Parathyroid adenoma (tissue), 2 donors: ENCODE data around the gene SETD2.
"Not testable (repeated sequence)": the region's sequence is repeated elsewhere in the genome, so short reads cannot be mapped to it uniquely, and the experiment has no call there.

ENCODE experiments used
- H2AFZ ChIP-seq: fragments of 300-600 bp; sonication (generic); one replicate; pipeline ENCODE4 v1.7.0; 2017; ENCODE audit warnings: antibody characterized with exemption, mild to moderate bottlenecking
- H3K27ac ChIP-seq: fragments of 300-600 bp; sonication (generic); one replicate; pipeline ENCODE4 v1.7.0; 2017
- H3K27me3 ChIP-seq: fragments of 300-600 bp; sonication (generic); one replicate; pipeline ENCODE4 v1.7.0; 2017; ENCODE audit warnings: low read length; ENCODE audit not compliant: control insufficient read depth, insufficient read depth
- H3K36me3 ChIP-seq: fragments of 300-600 bp; sonication (generic); one replicate; pipeline ENCODE4 v1.7.0; 2017; ENCODE audit warnings: low read length; ENCODE audit not compliant: control insufficient read depth, insufficient read depth
- H3K4me1 ChIP-seq: fragments of 300-600 bp; sonication (generic); one replicate; pipeline ENCODE4 v1.7.0; 2017; ENCODE audit warnings: control low read depth
- H3K4me2 ChIP-seq: fragments of 300-600 bp; sonication (generic); one replicate; pipeline ENCODE4 v1.7.0; 2017; ENCODE audit warnings: low read length
- H3K4me3 ChIP-seq: fragments of 300-600 bp; sonication (generic); one replicate; pipeline ENCODE4 v1.7.0; 2017; ENCODE audit warnings: low read depth, low read length
- H3K79me2 ChIP-seq: fragments of 300-600 bp; sonication (generic); one replicate; pipeline ENCODE4 v1.7.0; 2017; ENCODE audit warnings: control low read depth
- H3K9ac ChIP-seq: fragments of 300-600 bp; sonication (generic); one replicate; pipeline ENCODE4 v1.7.0; 2017; ENCODE audit warnings: mild to moderate bottlenecking
- H3K9me3 ChIP-seq: fragments of 300-600 bp; sonication (generic); one replicate; pipeline ENCODE4 v1.7.0; 2017; ENCODE audit warnings: low read length; ENCODE audit not compliant: control insufficient read depth
- CTCF ChIP-seq: fragments of 300-600 bp; sonication (generic); IDR thresholded peaks from one replicate; pipeline ENCODE4 v1.7.0; 2017; ENCODE audit warnings: antibody characterized with exemption, mild to moderate bottlenecking
- donor health status: primary hyperparathyroidism.

SETD2 gene

GRCh38 chr3:47121409-47121808 is 42.5 kb downstream of the SETD2 start:
- Histone ChIP-seq H3K27ac (no peak overlapping the region), H3K9me3 (no peaks in the 10 kb centered on the region), H3K4me3 (no peak overlapping the region), H3K4me1 (peaks cover 22% of the 10 kb centered on the region), H2AFZ (no peak overlapping the region), H3K36me3 (no peaks in the 10 kb centered on the region), H3K9ac (no peak overlapping the region), H3K79me2 (peaks cover 6% of the 10 kb centered on the region), H3K27me3 (no peaks in the 10 kb centered on the region), H3K4me2 (no peak overlapping the region)
- no peak for TF ChIP-seq CTCF

- H3K4me1 ChIP-seq = peaks cover 22% of the 10 kb centered on the region
Observed at GRCh38 chr3:47120138-47120537, 43.8 kb downstream of the SETD2 start.

GRCh38 chr3:47119387-47119786 is 44.5 kb downstream of the SETD2 start:
- H3K27ac ChIP-seq, H3K9ac ChIP-seq, H3K9me3 ChIP-seq, H3K27me3 ChIP-seq, H3K36me3 ChIP-seq, H2AFZ ChIP-seq, H3K79me2 ChIP-seq, H3K4me2 ChIP-seq, H3K4me3 ChIP-seq: not testable (repeated sequence)
- peaks cover 22% of the 10 kb centered on the region for H3K4me1 ChIP-seq

More at GRCh38 chr3:47120138-47120537, 43.8 kb downstream of the SETD2 start:
- no peak overlapping the region for H3K27ac ChIP-seq
- TF ChIP-seq CTCF = no peak
- no peaks in the 10 kb centered on the region for H3K9me3 ChIP-seq
- H3K27me3 ChIP-seq = no peaks in the 10 kb centered on the region
- H3K36me3 ChIP-seq = no peaks in the 10 kb centered on the region
- H3K4me3 ChIP-seq = no peak overlapping the region
- no peak overlapping the region for H3K4me2 ChIP-seq
- peaks cover 6% of the 10 kb centered on the region for H3K79me2 ChIP-seq
- H2AFZ ChIP-seq = no peak overlapping the region
- no peak overlapping the region for H3K9ac ChIP-seq

GRCh38 chr3:47117807-47118364 is 46.0 kb downstream of the SETD2 start:
- peaks cover 3% of the 10 kb centered on the region for H3K79me2 ChIP-seq
- peaks cover 22% of the 10 kb centered on the region for H3K4me1 ChIP-seq
- no peak overlapping the region for H3K27ac ChIP-seq
- H3K9ac ChIP-seq = no peak overlapping the region
- H3K27me3 ChIP-seq = no peaks in the 10 kb centered on the region
- no peak for TF ChIP-seq CTCF
- no peaks in the 10 kb centered on the region for H3K9me3 ChIP-seq
- no peaks in the 10 kb centered on the region for H3K36me3 ChIP-seq
- no peak overlapping the region for H3K4me3 ChIP-seq
- H3K4me2 ChIP-seq = no peak overlapping the region
- H2AFZ ChIP-seq = no peak overlapping the region

GRCh38 chr3:47115524-47115923 is 48.4 kb downstream of the SETD2 start:
- not testable (repeated sequence) for H3K27me3 ChIP-seq, H3K27ac ChIP-seq, H3K4me2 ChIP-seq, H3K4me3 ChIP-seq, H2AFZ ChIP-seq, H3K79me2 ChIP-seq, H3K9me3 ChIP-seq, H3K9ac ChIP-seq, H3K4me1 ChIP-seq, H3K36me3 ChIP-seq
